Activated T-cell treated with anti-CD3 and anti-CD28 coated beads for 4 hours (primary cell): Measurements from ENCODE around the gene CEP78.

Experiments used
- DNase-seq: peaks from one replicate; pipeline ENCODE4 v3.0.0-alpha.2; 2020

CEP78 gene

GRCh38 chr9:78288214-78288892, 52.5 kb downstream of the CEP78 start:
- no peak for DNase-seq

- DNase-seq, result no peak
These were observed 53.6 kb downstream of the CEP78 start for GRCh38 chr9:78289474-78289873.

- no peak for DNase-seq
These were observed 55.5 kb downstream of the CEP78 start for GRCh38 chr9:78291240-78291925.

- no peak for DNase-seq
These were observed 56.2 kb downstream of the CEP78 start for GRCh38 chr9:78292026-78292425.

GRCh38 chr9:78292716-78293497, 57.0 kb downstream of the CEP78 start:
- no peak for DNase-seq

- DNase-seq, result no peak
These were observed 58.7 kb downstream of the CEP78 start for GRCh38 chr9:78294290-78295176.

GRCh38 chr9:78295177-78295575, 59.3 kb downstream of the CEP78 start:
- DNase-seq, result no peak

GRCh38 chr9:78295731-78296130, 59.9 kb downstream of the CEP78 start:
- no peak for DNase-seq

- DNase-seq, result peak; percentile 5
These were observed 60.5 kb downstream of the CEP78 start for GRCh38 chr9:78296201-78296892.

GRCh38 chr9:78296893-78297671, 61.2 kb downstream of the CEP78 start, which contains the start of gene PSAT1:
PSAT1 (plus strand) TSS chr9:78297125; CDS start chr9:78297211, 86 bp downstream.
- DNase-seq, result peak; percentile 80

- DNase-seq, result no peak
These were observed 61.7 kb downstream of the CEP78 start for GRCh38 chr9:78297672-78297961.

GRCh38 chr9:78298046-78298765, 62.3 kb downstream of the CEP78 start:
- peak; percentile 9 for DNase-seq

- no peak for DNase-seq
These were observed 64.3 kb downstream of the CEP78 start for GRCh38 chr9:78300209-78300608.

- DNase-seq, result no peak
These were observed 65.6 kb downstream of the CEP78 start for GRCh38 chr9:78301466-78301865.

GRCh38 chr9:78303377-78304062, 67.6 kb downstream of the CEP78 start:
- no peak for DNase-seq

- DNase-seq, result no peak
These were observed 68.5 kb downstream of the CEP78 start for GRCh38 chr9:78304357-78304756.

GRCh38 chr9:78306222-78307076, 70.6 kb downstream of the CEP78 start:
- no peak for DNase-seq

GRCh38 chr9:78307360-78307759, 71.5 kb downstream of the CEP78 start:
- DNase-seq, result no peak

GRCh38 chr9:78309066-78309465, 73.2 kb downstream of the CEP78 start:
- no peak for DNase-seq
